Endothelial cell of umbilical vein (primary cell): ENCODE results near the gene STOML1. TPM values are rescaled to one million over a fixed set of nuclear protein-coding genes. Genes with fewer than 3 reads are reported as not detected.

Experiments
- BruUV-seq: library from RNA; stranded (reverse); fragments of 400-500 nt; replicated peaks from 2 replicates; lab custom pipeline; 2021; lab: Mats Ljungman, UMichigan
- CTCF ChIA-PET: fragments of 300-600, 350-600 bp; sonication (Branson Sonifier 250); formaldehyde crosslinking; loops from one replicate; lab custom pipeline; 2021; ENCODE audit warnings: antibody characterized with exemption, inconsistent platforms; lab: Charles Lee
- POLR2A ChIA-PET: fragments of 300-600, 350-600 bp; sonication (Branson Sonifier 250); formaldehyde crosslinking; loops from one replicate; lab custom pipeline; 2021; ENCODE audit warnings: antibody characterized with exemption, inconsistent platforms; lab: Charles Lee
- DNase-seq: peaks from one replicate; pipeline ENCODE4 v3.0.0-alpha.2; 2011; ENCODE audit warnings: low read depth, low spot score
- FAIRE-seq: peaks from 2 replicates; lab custom pipeline; 2011; peaks lifted over from hg19 to GRCh38; lab: Jason Lieb, UNC
- H2AFZ ChIP-seq: 2 replicates; pipeline ENCODE4 v1.6.0; 2012; ENCODE audit warnings: low read depth, low read length, control low read depth, inconsistent platforms
- H3K27ac ChIP-seq: 2 replicates; pipeline ENCODE4 v1.5.1; 2011; ENCODE audit warnings: low read depth, mild to moderate bottlenecking, control low read depth, low read length, moderate library complexity; ENCODE audit not compliant: insufficient read depth
- H3K27me3 ChIP-seq, 2 experiments: 2 replicates each; pipeline versions ENCODE4 v1.6.0 to v1.6.1; 2011; ENCODE audit warnings: low read length in 2 of 2, mixed read lengths in 1 of 2; ENCODE audit not compliant: control insufficient read depth in 2 of 2, insufficient read depth in 2 of 2
- H3K36me3 ChIP-seq, 2 experiments: 2 replicates in 1 of 2; 3 replicates in 1 of 2; pipeline ENCODE4 v1.5.1; 2011; ENCODE audit warnings: low read length in 2 of 2, mild to moderate bottlenecking in 1 of 2, moderate library complexity in 1 of 2; ENCODE audit not compliant: control insufficient read depth in 2 of 2, insufficient read depth in 2 of 2; ENCODE audit errors: extremely low read depth in 1 of 2
- H3K4me1 ChIP-seq: 3 replicates; pipeline ENCODE4 v1.5.1; 2011; ENCODE audit warnings: mild to moderate bottlenecking, low read length; ENCODE audit not compliant: control insufficient read depth, insufficient read depth; ENCODE audit errors: extremely low read depth
- H3K4me2 ChIP-seq: 2 replicates; pipeline ENCODE4 v1.6.1; 2011; ENCODE audit warnings: low read length, control low read depth, mixed read lengths; ENCODE audit not compliant: insufficient read depth
- H3K4me3 ChIP-seq, 3 experiments: fragments of 200-600 bp in 1 of 3; sonication (generic), shearing (Covaris generic) in 1 of 3; replicated peaks in 1 of 3; 2 replicates each; pipeline ENCODE4 v1.5.1; 2011 to 2016; ENCODE audit warnings: control low read depth in 3 of 3, low read length in 3 of 3, mild to moderate bottlenecking in 2 of 3, inconsistent platforms in 1 of 3, low read depth in 1 of 3, moderate library complexity in 1 of 3; ENCODE audit not compliant: insufficient read depth in 1 of 3
- H3K79me2 ChIP-seq: 2 replicates; pipeline ENCODE4 v1.6.0; 2012; ENCODE audit warnings: low read length, inconsistent platforms; ENCODE audit not compliant: control insufficient read depth, insufficient read depth
- H3K9ac ChIP-seq: replicated peaks from 2 replicates; pipeline ENCODE3; 2011; ENCODE audit warnings: low read length, control low read depth; ENCODE audit not compliant: insufficient read depth; ENCODE audit errors: extremely low read depth
- H3K9me1 ChIP-seq: replicated peaks from 3 replicates; pipeline ENCODE4 v1.6.0; 2011; ENCODE audit warnings: mild to moderate bottlenecking, low read length; ENCODE audit not compliant: control insufficient read depth, insufficient read depth; ENCODE audit errors: extremely low read depth
- H3K9me3 ChIP-seq: replicated peaks from 2 replicates; pipeline ENCODE4 v1.5.1; 2012; ENCODE audit warnings: low read length, inconsistent platforms; ENCODE audit not compliant: control insufficient read depth, insufficient read depth
- H4K20me1 ChIP-seq: replicated peaks from 2 replicates; pipeline ENCODE3; 2011; ENCODE audit warnings: mild to moderate bottlenecking, low read length; ENCODE audit not compliant: control insufficient read depth, insufficient read depth; ENCODE audit errors: extremely low read depth
- CTCF ChIP-seq, 2 donors: IDR thresholded peaks; 1 replicate in 1 of 2; 2 replicates in 1 of 2; pipeline ENCODE4 v1.5.1; 2011; ENCODE audit warnings: low read length in 2 of 2, mild to moderate bottlenecking in 2 of 2, moderate library complexity in 2 of 2, control low read depth in 1 of 2, inconsistent platforms in 1 of 2, low read depth in 1 of 2; ENCODE audit not compliant: insufficient read depth in 1 of 2; ENCODE audit errors: extremely low read depth in 1 of 2
- EZH2 ChIP-seq: IDR thresholded peaks from 2 replicates; pipeline ENCODE4 v1.6.1; 2012; ENCODE audit warnings: borderline replicate concordance, low read depth, mild to moderate bottlenecking, moderate library complexity, low read length, inconsistent platforms; ENCODE audit not compliant: severe bottlenecking
- FOS ChIP-seq: IDR thresholded peaks from 2 replicates; pipeline ENCODE4 v1.6.1; 2011; ENCODE audit warnings: mild to moderate bottlenecking, low read length, moderate library complexity, borderline replicate concordance; ENCODE audit not compliant: insufficient read depth
- GATA2 ChIP-seq: IDR thresholded peaks from 2 replicates; pipeline ENCODE4 v1.7.0; 2011; ENCODE audit warnings: low read depth, mild to moderate bottlenecking, moderate library complexity, mixed read lengths, low read length; ENCODE audit not compliant: insufficient read length, insufficient read depth
- JUN ChIP-seq: IDR thresholded peaks from 2 replicates; pipeline ENCODE4 v1.6.1; 2011; ENCODE audit warnings: borderline replicate concordance, low read depth; ENCODE audit not compliant: insufficient read length, insufficient read depth
- MAX ChIP-seq: IDR thresholded peaks from 2 replicates; pipeline ENCODE4 v1.6.1; 2011; ENCODE audit not compliant: insufficient read depth, insufficient read length
- MYC ChIP-seq: IDR thresholded peaks from one replicate; pipeline ENCODE4 v1.6.1; 2011; ENCODE audit warnings: mild to moderate bottlenecking, low read depth, low read length
- POLR2A ChIP-seq: IDR thresholded peaks from 2 replicates; pipeline ENCODE4 v1.6.1; 2012; ENCODE audit warnings: low read depth, mild to moderate bottlenecking, control low read depth, low read length
- POLR2AphosphoS5 ChIP-seq: IDR thresholded peaks from 2 replicates; pipeline ENCODE4 v1.6.1; 2012; ENCODE audit warnings: low read depth, mild to moderate bottlenecking, control low read depth, low read length, moderate library complexity; ENCODE audit not compliant: insufficient read depth
- dilution Hi-C: fragments of 300-500 bp; cut with MboI; formaldehyde crosslinking; loops from one replicate; pipeline ENCODE4 v1.15.0; 2019; ENCODE audit warnings: low sequenced_read_pairs; ENCODE audit not compliant: extremely low pct_ligation_motif_present
- intact Hi-C: fragments of 100-400 bp; cut with micrococcal nuclease; formaldehyde crosslinking; loops from one replicate; pipeline ENCODE4 v1.10.0; 2022
- polyA plus RNA-seq, 4 experiments: library from polyadenylated mRNA; depleted of rRNA in 3 of 4; stranded (reverse) in 3 of 4; unstranded in 1 of 4; fragments of >200 nt; gene quantifications; 2 replicates each; pipeline versions ENCODE4 v1.2.1 to v1.2.3, GENCODE V29; 2011 to 2012; ENCODE audit warnings: missing spikeins in 1 of 4
- total RNA-seq: library from RNA; stranded (reverse); gene quantifications from 2 replicates; pipeline ENCODE4 v1.2.3, GENCODE V29; 2021

STOML1 gene
- total and polyA plus RNA-seq, 2 donors (not counting 3 experiments of a cell fraction or from before 2014, with no cell fraction given) = 12.9 to 15.4 TPM

GRCh38 chr15:73941871-73942635, 50.0 kb downstream of the STOML1 start:
- dilution Hi-C loops = no loop called here
- DNase-seq = no peak
- H3K4me1 ChIP-seq = no peaks in the 10 kb centered on the region
- intact Hi-C loops = no loop called here
- H3K27ac ChIP-seq = no peak overlapping the region
- H3K4me3 ChIP-seq = no peak overlapping the region
- no peaks in the 10 kb centered on the region for H3K9me1 ChIP-seq
- no peak overlapping the region for H3K9ac ChIP-seq
- ChIA-PET POLR2A (no interaction called here), CTCF (interaction anchor here (1.3 kb wide), 1 partner anchor 9 kb away, joined by 6 read pairs; no protein-coding TSS in a partner anchor)
- H3K79me2 ChIP-seq = no peaks in the 10 kb centered on the region
- H2AFZ ChIP-seq = no peak overlapping the region
- FAIRE-seq = no peak
- no peak for TF ChIP-seq POLR2A
- TF ChIP-seq MYC = no peak
- TF ChIP-seq EZH2 = no peak
- TF ChIP-seq JUN = no peak
- TF ChIP-seq CTCF (IDR thresholded peaks at IDR 0.05; ENCODE audit: extremely low read depth in 1 of 2, insufficient read depth in 1 of 2, low read depth in 1 of 2, low read length in 2 of 2) = no peak
- no peak for TF ChIP-seq MAX
- TF ChIP-seq POLR2AphosphoS5 = no peak
- no peak for TF ChIP-seq GATA2
- no peak for TF ChIP-seq FOS
- no peaks in the 10 kb centered on the region for H3K36me3 ChIP-seq
- BruUV-seq = no TSS peak
- H3K27me3 ChIP-seq = no peaks in the 10 kb centered on the region
- no peak overlapping the region for H3K4me2 ChIP-seq
- H4K20me1 ChIP-seq = no peaks in the 10 kb centered on the region
- no peaks in the 10 kb centered on the region for H3K9me3 ChIP-seq
